T-cell (primary cell): ENCODE results near the gene ZFAND2B. TPM values are rescaled to one million over a fixed set of nuclear protein-coding genes. Genes with fewer than 3 reads are reported as not detected.

ENCODE experiments used
- ATAC-seq, 4 experiments: fragments of 200-7000 bp in 3 of 4; fragments of 150-1000 bp in 1 of 4; cut with Tn5 transposase; replicated peaks in 1 of 4; 1 replicate in 3 of 4; 2 replicates in 1 of 4; pipeline ENCODE4 v1.10.0; 2021; ENCODE audit warnings: moderate library complexity in 3 of 4, mild to moderate bottlenecking in 2 of 4, moderate number of reproducible peaks in 1 of 4
- CTCF ChIA-PET, 2 donors: fragments of 300-600 bp; sonication (Branson Sonifier 250); formaldehyde crosslinking; loops; one replicate each; lab custom pipeline; 2022; ENCODE audit warnings: antibody characterized with exemption in 2 of 2; lab: Charles Lee
- POLR2A ChIA-PET, 2 donors: fragments of 300-600 bp; sonication (Branson Sonifier 250); formaldehyde crosslinking; loops; one replicate each; lab custom pipeline; 2022; ENCODE audit warnings: antibody characterized with exemption in 2 of 2; lab: Charles Lee
- DNase-seq, 35 experiments: peaks; one replicate each; pipeline versions ENCODE4 v3.0.0 to v3.0.0-alpha.2; 2013 to 2023
- H3K27ac ChIP-seq: one replicate; pipeline ENCODE4 v1.5.1; 2013; ENCODE audit warnings: low read length
- H3K27me3 ChIP-seq, 2 experiments: replicated peaks in 1 of 2; 1 replicate in 1 of 2; 2 replicates in 1 of 2; pipeline versions ENCODE4 v1.6.1 to v1.7.0; 2013; ENCODE audit warnings: low read length in 1 of 2, mixed read lengths in 1 of 2; ENCODE audit not compliant: control insufficient read depth in 2 of 2, insufficient read depth in 2 of 2; ENCODE audit errors: extremely low read depth in 1 of 2
- H3K36me3 ChIP-seq, 2 donors: 1 replicate in 1 of 2; 2 replicates in 1 of 2; pipeline versions ENCODE4 v1.6.1 to v1.7.0; 2013; ENCODE audit warnings: low read length in 1 of 2; ENCODE audit not compliant: control insufficient read depth in 2 of 2, insufficient read depth in 1 of 2; ENCODE audit errors: extremely low read depth in 1 of 2
- H3K4me1 ChIP-seq, 2 experiments: 1 replicate in 1 of 2; 2 replicates in 1 of 2; pipeline versions ENCODE4 v1.6.1 to v1.7.0; 2013; ENCODE audit warnings: low read length in 2 of 2, mixed read lengths in 1 of 2; ENCODE audit not compliant: insufficient read depth in 2 of 2, control insufficient read depth in 1 of 2; ENCODE audit errors: extremely low read depth in 1 of 2
- H3K4me3 ChIP-seq, 2 donors: 1 replicate in 1 of 2; 2 replicates in 1 of 2; pipeline versions ENCODE4 v1.5.1 to v1.7.0; 2013; ENCODE audit warnings: mild to moderate bottlenecking in 2 of 2, low read length in 1 of 2, moderate library complexity in 1 of 2; ENCODE audit not compliant: control insufficient read depth in 1 of 2; ENCODE audit errors: extremely low read depth in 1 of 2
- H3K9me3 ChIP-seq: 2 replicates; pipeline ENCODE4 v1.7.0; 2013
- H3K27ac Mint-ChIP-seq, 2 donors: one replicate each; pipeline ENCODE4 v1.8.0; 2020 to 2021; ENCODE audit warnings: mild to moderate bottlenecking in 2 of 2, mixed read lengths in 2 of 2
- H3K27me3 Mint-ChIP-seq, 2 donors: one replicate each; pipeline ENCODE4 v1.8.0; 2021 to 2022; ENCODE audit warnings: mixed read lengths in 2 of 2
- H3K36me3 Mint-ChIP-seq: one replicate; pipeline ENCODE4 v1.8.0; 2021; ENCODE audit warnings: mixed read lengths
- H3K4me1 Mint-ChIP-seq, 3 donors: one replicate each; pipeline ENCODE4 v1.8.0; 2020 to 2022; ENCODE audit warnings: mixed read lengths in 3 of 3, mild to moderate bottlenecking in 1 of 3
- H3K4me3 Mint-ChIP-seq, 3 donors: one replicate each; pipeline ENCODE4 v1.8.0; 2020 to 2022; ENCODE audit warnings: mild to moderate bottlenecking in 3 of 3, mixed read lengths in 3 of 3, moderate library complexity in 3 of 3
- H3K9me3 Mint-ChIP-seq, 3 donors: one replicate each; pipeline ENCODE4 v1.8.0; 2020 to 2022; ENCODE audit warnings: mixed read lengths in 3 of 3
- WGBS: methylation state at CpG from one replicate; pipeline ENCODE4 v1.1.5; 2013; ENCODE audit warnings: missing lambda C conversion rate; ENCODE audit not compliant: insufficient coverage; 5-methylcytosine and 5-hydroxymethylcytosine counted together
- total RNA-seq, 35 experiments: library from RNA in 6 of 35; stranded (reverse) in 6 of 35; fragments of 120-200 nt in 1 of 35; gene quantifications; one replicate each; pipeline versions ENCODE4 v1.2.1 to v1.2.4 and lab custom pipeline; 2013 to 2026

Gene ZFAND2B
- total RNA-seq, 5 donors from 2014 or later (not counting 1 experiment from before 2014, with no cell fraction given): 61.7 to 91.6 (median 85.6) TPM

DNA sequence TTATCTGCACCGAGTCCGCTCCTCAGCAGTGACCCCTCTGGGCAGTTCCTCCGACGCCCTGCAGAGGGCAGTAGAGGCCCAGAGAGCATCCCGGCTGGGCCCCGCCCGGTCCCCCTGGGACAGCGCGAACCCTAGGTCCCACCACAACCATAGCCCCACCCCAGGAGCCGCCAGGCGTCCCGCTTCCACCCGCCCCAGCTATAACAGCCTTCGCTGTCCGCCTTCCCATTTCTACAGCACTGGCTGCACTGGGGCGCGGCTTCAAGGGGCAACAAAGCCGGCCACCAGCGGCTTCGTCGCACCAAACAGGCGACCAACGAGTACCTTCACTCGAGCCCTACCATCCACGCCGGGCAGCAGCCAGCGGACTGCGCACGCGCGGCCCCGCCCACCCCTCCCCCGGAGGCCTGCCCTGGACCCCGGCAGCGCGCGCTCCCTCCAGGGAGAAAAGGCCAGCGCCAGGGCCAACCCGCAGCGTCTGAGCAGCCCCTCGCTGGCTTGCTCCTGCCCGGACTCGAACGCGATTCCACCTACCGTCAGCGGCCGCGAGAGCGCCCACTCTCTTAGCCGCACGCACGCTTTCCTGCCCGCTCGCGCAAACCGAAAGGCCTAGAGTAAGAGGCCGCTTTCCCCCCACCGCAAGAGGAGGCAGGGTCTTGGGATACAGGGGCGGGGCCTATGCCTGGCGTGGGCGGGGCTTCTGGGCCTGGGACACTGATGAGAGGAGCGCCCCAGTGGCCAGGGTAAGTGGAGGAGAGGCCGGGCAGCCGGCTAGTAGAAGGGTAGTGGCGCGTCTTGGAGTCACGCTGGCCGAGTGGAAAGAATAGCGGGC, 46.2 kb upstream of the ZFAND2B start, which contains the start of gene NHEJ1:
Gene NHEJ1, minus strand, starts transcription at position 630 of the 832 bp plus-strand sequence. CDS start 2,453 bp downstream, outside the sequence.
- H3K36me3 ChIP-seq: peaks cover 0 to 19% of the 10 kb centered on the region in 2 donors
- ATAC-seq (peak; percentile 85 to 93 (median 86)), DNase-seq (peak; percentile 74 to 95 (median 86))
- peak within 1 kb of the TSS; percentile 68 for H3K27ac ChIP-seq
- H3K36me3 Mint-ChIP-seq: peaks cover 19% of the 10 kb centered on the region
- no peaks in the 10 kb centered on the region for H3K27me3 ChIP-seq
- no peaks in the 10 kb centered on the region for H3K9me3 Mint-ChIP-seq
- no peaks in the 10 kb centered on the region for H3K27me3 Mint-ChIP-seq
- peak within 1 kb of the TSS; percentile 86 to 94 (median 88) for H3K4me3 Mint-ChIP-seq
- H3K4me1 Mint-ChIP-seq: peaks cover 16 to 31% (median 22%) of the 10 kb centered on the region in 3 donors
- ChIA-PET CTCF (interaction anchor here (0.6 to 3.0 kb wide), 15 partner anchors 10 to 385 kb away, joined by 3 to 39 read pairs (median 7); partner anchors contain the start of genes CNPPD1 (in 2 of the 2), DNAJB2 (in 1 of the 2), GLB1L (in 1 of the 2) and SLC23A3 (in 1 of the 2)), POLR2A (interaction anchor here in 1 of 2 donors (0.6 to 0.8 kb wide), 2 partner anchors 50 to 68 kb away, joined by 3 read pairs; no protein-coding TSS in a partner anchor)
- WGBS: under 1% methylated on average over 58 of the region's 70 CpGs
- H3K4me3 ChIP-seq: peak within 1 kb of the TSS; percentile 65 to 85
- H3K9me3 ChIP-seq: no peaks in the 10 kb centered on the region
- peak within 1 kb of the TSS; percentile 95 to 97 for H3K27ac Mint-ChIP-seq
- peaks cover 4 to 14% of the 10 kb centered on the region in 2 experiments for H3K4me1 ChIP-seq

DNA sequence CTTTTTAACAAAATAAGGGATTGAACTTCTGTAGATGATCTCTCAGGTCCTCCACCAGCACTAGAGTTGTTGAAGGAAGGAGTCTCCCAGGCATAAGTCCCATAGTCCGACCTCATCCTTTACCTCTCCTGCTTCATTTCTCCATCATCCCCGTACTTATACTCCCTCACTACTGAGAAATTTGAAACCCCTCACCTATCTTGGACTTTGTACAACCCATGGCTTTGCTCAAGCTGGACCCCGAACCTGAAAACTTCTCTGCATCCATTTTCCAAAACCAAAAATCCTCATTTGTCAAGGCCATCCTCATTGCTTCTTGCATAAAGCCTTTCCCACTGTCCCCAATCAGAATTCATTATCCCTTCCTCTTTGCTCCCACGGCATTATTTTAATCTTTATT, 45.5 kb upstream of the ZFAND2B start:
- ChIA-PET CTCF (no interaction called here), POLR2A (no interaction called here)
- no peaks in the 10 kb centered on the region for H3K27me3 Mint-ChIP-seq
- H3K9me3 Mint-ChIP-seq: no peaks in the 10 kb centered on the region
- Histone ChIP-seq H3K9me3 (no peaks in the 10 kb centered on the region), H3K27ac (peak overlapping the region; percentile 68), H3K4me1 (peaks cover 4 to 14% of the 10 kb centered on the region in 2 experiments), H3K36me3 (peaks cover 0 to 19% of the 10 kb centered on the region in 2 donors), H3K27me3 (no peaks in the 10 kb centered on the region), H3K4me3 (peak overlapping the region; percentile 65 to 85)
- ATAC-seq (no peak), DNase-seq (no peak)
- 87% methylated on average over 4 of the region's 4 CpGs for WGBS
- peak overlapping the region; percentile 95 to 97 for H3K27ac Mint-ChIP-seq
- peaks cover 19% of the 10 kb centered on the region for H3K36me3 Mint-ChIP-seq
- peak overlapping the region; percentile 86 to 94 (median 88) for H3K4me3 Mint-ChIP-seq
- peaks cover 16 to 31% (median 22%) of the 10 kb centered on the region in 3 donors for H3K4me1 Mint-ChIP-seq

DNA sequence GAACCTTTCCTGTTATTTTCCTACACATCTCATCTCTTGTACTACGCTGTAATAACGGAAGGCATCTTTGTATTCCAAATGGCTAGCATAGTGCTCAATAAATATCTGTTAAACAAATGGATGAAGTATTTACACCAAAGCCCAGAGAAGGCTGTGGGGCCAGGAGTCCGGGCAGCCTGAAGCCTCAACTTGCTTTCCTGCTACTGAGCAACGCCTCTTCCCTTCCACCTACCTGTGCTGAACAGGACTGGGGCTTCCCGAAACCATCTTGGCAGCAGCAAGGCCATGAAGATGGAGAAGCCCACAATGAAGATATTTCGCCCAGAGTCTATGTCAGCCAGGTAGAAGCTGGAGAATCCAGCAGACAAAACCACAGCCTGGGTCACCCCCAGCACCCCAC, 43.4 kb upstream of the ZFAND2B start:
- Histone ChIP-seq H3K9me3 (no peaks in the 10 kb centered on the region), H3K4me3 (no peak overlapping the region), H3K27me3 (no peaks in the 10 kb centered on the region), H3K36me3 (no peaks in the 10 kb centered on the region), H3K27ac (no peak overlapping the region), H3K4me1 (peaks cover 4 to 14% of the 10 kb centered on the region in 2 experiments)
- Mint-ChIP-seq H3K36me3 (peaks cover under 1% of the 10 kb centered on the region), H3K4me3 (no peak overlapping the region), H3K27me3 (no peaks in the 10 kb centered on the region), H3K9me3 (no peaks in the 10 kb centered on the region), H3K4me1 (peaks cover 15 to 25% (median 20%) of the 10 kb centered on the region in 3 donors), H3K27ac (no peak overlapping the region)
- ChIA-PET POLR2A (interaction anchor here in 1 of 2 donors (0.6 kb wide), 1 partner anchor 40 kb away, joined by 5 read pairs; no protein-coding TSS in a partner anchor), CTCF (interaction anchor here (0.5 to 1.7 kb wide), 6 partner anchors 9 to 944 kb away, joined by 3 to 4 read pairs (median 3); no protein-coding TSS in a partner anchor)
- DNase-seq: no peak
- ATAC-seq: no peak
- WGBS: 83% methylated on average over 3 of the region's 6 CpGs

DNA sequence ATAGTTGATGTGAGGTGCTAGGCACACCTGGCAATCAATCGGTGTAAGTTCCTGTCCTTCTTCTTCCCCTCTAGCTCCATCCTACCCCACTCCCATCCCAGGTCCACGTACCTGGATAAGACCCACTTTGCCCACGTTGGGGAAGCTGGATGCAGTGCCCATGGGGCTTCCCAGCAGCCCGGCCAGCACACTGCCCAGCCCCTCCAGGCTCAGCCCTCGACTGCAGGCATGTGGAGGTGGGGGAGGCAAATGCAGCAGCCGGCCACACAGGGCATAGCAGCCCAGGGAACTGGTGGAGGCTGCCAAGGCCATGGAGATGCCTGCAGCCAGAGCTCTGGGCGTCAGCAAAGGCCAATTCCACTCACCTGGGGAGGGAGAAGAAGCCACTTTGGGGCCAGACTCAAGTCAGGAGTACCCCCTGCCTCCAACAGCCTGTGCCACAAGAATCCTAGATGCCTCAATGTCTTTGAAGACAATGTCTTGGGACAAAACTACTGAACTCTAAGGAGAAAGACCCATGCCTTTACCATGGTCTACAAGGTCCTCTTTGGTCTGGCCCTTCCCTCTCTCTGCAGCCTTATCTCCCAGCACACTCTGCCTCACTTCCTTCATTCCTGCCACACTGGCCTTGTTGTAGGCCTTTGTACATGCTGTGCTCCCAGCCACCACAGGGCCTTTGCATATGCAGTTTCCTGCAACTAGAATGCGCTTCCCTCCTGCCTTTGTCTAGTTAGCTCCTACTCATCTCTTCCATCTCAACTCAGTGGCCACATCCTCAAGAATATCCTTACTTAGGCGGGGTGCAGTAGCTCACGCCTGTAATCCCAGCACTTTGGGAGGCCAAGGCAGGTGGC, 41.3 kb upstream of the ZFAND2B start:
- no peak overlapping the region for H3K4me3 Mint-ChIP-seq

DNA sequence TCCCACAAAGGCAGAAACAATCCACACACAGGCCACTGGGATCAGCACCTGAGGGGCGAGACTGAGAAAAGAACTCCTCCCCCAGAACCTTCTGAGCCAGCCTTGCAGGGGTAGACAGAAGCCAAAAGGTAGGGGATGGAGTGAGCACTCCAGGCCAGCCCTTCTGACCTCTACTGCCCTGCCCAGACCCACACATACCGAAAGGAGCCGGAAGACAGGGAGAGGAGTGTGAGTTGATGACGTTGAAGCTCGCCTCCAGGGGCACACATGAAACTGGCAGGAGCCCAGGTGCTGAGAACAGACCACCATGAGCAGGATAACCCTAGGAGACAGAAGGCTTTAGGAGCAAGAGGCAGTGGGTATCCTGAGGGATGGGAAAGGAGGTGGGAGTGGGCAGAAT, 38.6 kb upstream of the ZFAND2B start:
- H3K4me3 ChIP-seq: no peak overlapping the region
- H3K9me3 ChIP-seq: no peaks in the 10 kb centered on the region
- 100% methylated on average over 1 of the region's 5 CpGs for WGBS
- DNase-seq (no peak), ATAC-seq (no peak)
- POLR2A ChIA-PET: no interaction called here
- Mint-ChIP-seq H3K27me3 (no peaks in the 10 kb centered on the region), H3K4me1 (peaks cover 0 to 15% (median 5%) of the 10 kb centered on the region in 3 donors), H3K9me3 (no peaks in the 10 kb centered on the region), H3K4me3 (no peak overlapping the region), H3K27ac (no peak overlapping the region), H3K36me3 (peaks cover 16% of the 10 kb centered on the region)
- peaks cover 4 to 18% of the 10 kb centered on the region in 2 donors for H3K36me3 ChIP-seq
- H3K27ac ChIP-seq: no peak overlapping the region
- peaks cover 0 to 7% of the 10 kb centered on the region in 2 experiments for H3K4me1 ChIP-seq
- H3K27me3 ChIP-seq: no peaks in the 10 kb centered on the region
- CTCF ChIA-PET: no interaction called here

More for the DNA sequence above, 41.3 kb upstream of the ZFAND2B start:
- Mint-ChIP-seq H3K4me1 (peaks cover 8 to 12% (median 9%) of the 10 kb centered on the region in 3 donors), H3K36me3 (no peaks in the 10 kb centered on the region), H3K9me3 (no peaks in the 10 kb centered on the region), H3K27me3 (no peaks in the 10 kb centered on the region), H3K27ac (no peak overlapping the region)
- no peak for DNase-seq
- Histone ChIP-seq H3K27ac (no peak overlapping the region), H3K27me3 (no peaks in the 10 kb centered on the region), H3K36me3 (no peaks in the 10 kb centered on the region), H3K9me3 (no peaks in the 10 kb centered on the region), H3K4me3 (no peak overlapping the region), H3K4me1 (peaks cover 0 to 8% of the 10 kb centered on the region in 2 experiments)
- CTCF ChIA-PET: interaction anchor here in 1 of 2 donors (1.2 kb wide), 1 partner anchor 10 kb away, joined by 4 read pairs; no protein-coding TSS in a partner anchor
- no peak for ATAC-seq
- POLR2A ChIA-PET: no interaction called here
- WGBS: 89% methylated on average over 5 of the region's 10 CpGs
